K562 (cell line): Measurements from ENCODE around the gene NFIB. TPM values are rescaled to one million over a fixed set of nuclear protein-coding genes. Genes with fewer than 3 reads are reported as not detected.
A peak's percentile ranks its signal among the peaks of the same experiment; 100 is the strongest.

Source experiments
- BACH1 ChIP-seq: fragments of 200-800 bp; sonication (Bioruptor generic); IDR thresholded peaks from 2 replicates; pipeline ENCODE4 v1.6.1; 2016; ENCODE audit warnings: missing genetic modification characterization, missing compliant biosample characterization
- C11orf30 ChIP-seq: fragments of 450-650 bp; IDR thresholded peaks from 2 replicates; pipeline ENCODE4 v1.6.1; 2016; ENCODE audit warnings: low read depth, mild to moderate bottlenecking
- DACH1 ChIP-seq: fragments of 450-650 bp; IDR thresholded peaks from 2 replicates; pipeline ENCODE4 v1.6.1; 2018; ENCODE audit not compliant: partially characterized antibody
- HNRNPH1 ChIP-seq: fragments of 200-400 bp; formaldehyde crosslinking; optimal IDR thresholded peaks from 2 replicates; pipeline ENCODE3; 2017; ENCODE audit warnings: low read depth, mild to moderate bottlenecking, low read length, moderate library complexity
- HNRNPUL1 ChIP-seq: fragments of 200-400 bp; formaldehyde crosslinking; IDR thresholded peaks from 2 replicates; pipeline ENCODE4 v1.6.1; 2017; ENCODE audit warnings: low read length
- KAT7 ChIP-seq: sonication (generic); formaldehyde crosslinking; IDR thresholded peaks from 2 replicates; pipeline ENCODE4 v1.8.0; 2022; ENCODE audit warnings: missing genetic modification reagents, mild to moderate bottlenecking, borderline replicate concordance
- KDM2B ChIP-seq: fragments of 250-450 bp; sonication (Bioruptor Pico); IDR thresholded peaks from 2 replicates; pipeline ENCODE4 v1.8.0; 2021; ENCODE audit warnings: mild to moderate bottlenecking, moderate library complexity
- MAZ ChIP-seq, 2 experiments: fragments of 450-650 bp in 1 of 2; sonication (generic) in 1 of 2; formaldehyde crosslinking; IDR thresholded peaks in 1 of 2; conservative IDR thresholded peaks in 1 of 2; 2 replicates each; pipeline versions ENCODE4 v1.4.0 to v1.5.0; 2020; ENCODE audit warnings: mild to moderate bottlenecking in 1 of 2, missing genetic modification reagents in 1 of 2
- NR2C2 ChIP-seq, 2 experiments: fragments of 200-800 bp in 1 of 2; sonication (Bioruptor generic) in 1 of 2; sonication (generic) in 1 of 2; formaldehyde crosslinking in 1 of 2; IDR thresholded peaks; 2 replicates each; pipeline versions ENCODE4 v1.6.1 to v1.8.0; 2016 to 2022; ENCODE audit warnings: mild to moderate bottlenecking in 1 of 2, missing compliant biosample characterization in 1 of 2, missing genetic modification characterization in 1 of 2, missing genetic modification reagents in 1 of 2
- ZFP36 ChIP-seq: fragments of 150-350 bp; IDR thresholded peaks from 2 replicates; pipeline ENCODE4 v1.6.1; 2018; ENCODE audit warnings: low read length, low read depth; ENCODE audit not compliant: partially characterized antibody
- ZFPM2 ChIP-seq: fragments of 250-450 bp; sonication (Bioruptor Pico); IDR thresholded peaks from 2 replicates; pipeline ENCODE4 v1.5.1; 2022; ENCODE audit warnings: mild to moderate bottlenecking
- ZNF311 ChIP-seq: fragments of 250-450 bp; sonication (Bioruptor Pico); IDR thresholded peaks from 2 replicates; pipeline ENCODE4 v1.4.0; 2020; ENCODE audit warnings: mild to moderate bottlenecking, moderate library complexity
- ZNF316 ChIP-seq: fragments of 450-650 bp; IDR thresholded peaks from 2 replicates; pipeline ENCODE4 v1.6.1; 2016
- polyA plus RNA-seq, 8 experiments: library from polyadenylated mRNA; depleted of rRNA in 4 of 8; stranded (reverse) in 5 of 8; unstranded in 3 of 8; fragments of >200 nt; fragmentation: Nextera tagmentation in 2 of 8; fragmentation: Illumina TruSeq in 1 of 8; extraction: Ambion mirVana in 2 of 8; extraction: Trizol in 1 of 8; gene quantifications; 2 replicates each; pipeline versions ENCODE4 v1.2.1 to v1.2.3, GENCODE V29; 2011 to 2014; ENCODE audit warnings: inconsistent platforms in 1 of 8, missing spikeins in 1 of 8
- total RNA-seq, 7 experiments: library from RNA; depleted of rRNA in 6 of 7; stranded (reverse); fragments of >200 nt in 6 of 7; fragmentation: Illumina TruSeq in 2 of 7; extraction: Trizol in 2 of 7; gene quantifications; 2 replicates each; pipeline versions ENCODE4 v1.2.1 to v1.2.3, GENCODE V29; 2011 to 2021; ENCODE audit warnings: low replicate concordance in 1 of 7
- TF ChIP-seq, protein P1 (sequence below): fragments of 250-450 bp; sonication (Bioruptor Pico); IDR thresholded peaks from 2 replicates; pipeline ENCODE4 v1.4.0; 2020
- TF ChIP-seq, protein P2 (sequence below), 2 experiments: fragments of 450-650 bp in 1 of 2; IDR thresholded peaks; 2 replicates each; pipeline ENCODE4 v1.6.1; 2011 to 2017; ENCODE audit warnings: low read depth in 2 of 2, antibody characterized with exemption in 1 of 2, borderline replicate concordance in 1 of 2, low read length in 1 of 2, mild to moderate bottlenecking in 1 of 2, mixed read lengths in 1 of 2; ENCODE audit not compliant: control insufficient read depth in 1 of 2
- TF ChIP-seq, protein P3 (sequence below), 2 experiments: IDR thresholded peaks; 2 replicates each; pipeline ENCODE4 v1.6.1; 2011; ENCODE audit warnings: borderline replicate concordance in 1 of 2, control low read depth in 1 of 2, low read depth in 1 of 2, low read length in 1 of 2, mild to moderate bottlenecking in 1 of 2, mixed read lengths in 1 of 2, moderate library complexity in 1 of 2; ENCODE audit not compliant: insufficient read depth in 1 of 2, insufficient read length in 1 of 2, poor library complexity in 1 of 2, severe bottlenecking in 1 of 2; ENCODE audit errors: extremely low read depth in 1 of 2

Gene NFIB
- total and polyA plus RNA-seq, 9 of the 15 experiments (the other 6 are each of a cell fraction or from before 2014, with no cell fraction given): 1.2 to 3.3 (median 1.9) TPM

DNA sequence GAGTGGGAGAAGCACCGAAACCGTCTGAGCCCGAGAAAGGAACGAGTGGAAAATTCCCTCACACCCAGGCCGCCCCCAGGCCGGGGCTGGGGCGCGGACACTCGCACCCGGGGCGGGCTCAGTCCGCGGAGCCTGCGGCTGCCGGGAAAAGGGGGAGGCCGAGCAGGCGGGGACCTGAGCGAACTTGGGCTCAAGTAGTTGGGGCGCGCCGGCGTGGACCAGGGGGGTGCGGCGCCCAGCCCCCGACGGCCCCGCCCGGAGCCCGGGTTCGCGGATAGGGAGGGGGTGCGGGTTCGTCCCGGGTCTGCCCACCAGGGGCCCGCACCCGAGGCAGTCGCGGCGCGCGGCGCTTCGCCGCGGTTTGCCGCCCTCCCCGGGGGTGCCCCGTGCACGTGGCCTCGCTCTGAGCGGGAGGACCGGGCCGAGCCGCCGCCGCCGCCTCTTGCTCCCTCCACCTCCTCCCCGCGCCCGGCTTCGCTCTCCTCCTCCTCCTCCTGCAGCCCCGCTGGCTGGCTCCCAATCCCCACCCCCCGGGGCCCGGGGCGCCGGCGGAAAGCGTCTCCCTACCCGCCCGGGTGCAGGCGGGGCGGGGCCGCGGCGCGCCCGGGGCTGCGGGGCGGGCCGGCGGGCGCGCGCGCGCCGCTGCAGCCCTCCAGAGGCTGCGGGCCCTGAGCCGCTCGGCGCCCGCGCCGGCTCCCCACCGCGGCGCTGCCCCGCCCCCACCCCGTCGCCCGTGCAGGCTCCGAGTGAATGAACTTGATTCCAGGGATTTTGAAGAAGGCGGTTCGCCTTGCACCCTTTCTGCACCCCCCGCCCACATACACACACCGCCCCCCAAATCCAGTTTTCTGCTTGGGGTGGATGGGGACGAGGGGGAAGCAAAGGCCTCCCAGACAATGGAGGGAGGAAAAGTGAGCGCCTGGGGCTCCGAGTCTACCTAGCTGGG lies 1.3 kb upstream of the NFIB start (continued):
- TF ChIP-seq ZFPM2 (CRISPR knock-in tag): no peak
- TF ChIP-seq, protein P1, sequence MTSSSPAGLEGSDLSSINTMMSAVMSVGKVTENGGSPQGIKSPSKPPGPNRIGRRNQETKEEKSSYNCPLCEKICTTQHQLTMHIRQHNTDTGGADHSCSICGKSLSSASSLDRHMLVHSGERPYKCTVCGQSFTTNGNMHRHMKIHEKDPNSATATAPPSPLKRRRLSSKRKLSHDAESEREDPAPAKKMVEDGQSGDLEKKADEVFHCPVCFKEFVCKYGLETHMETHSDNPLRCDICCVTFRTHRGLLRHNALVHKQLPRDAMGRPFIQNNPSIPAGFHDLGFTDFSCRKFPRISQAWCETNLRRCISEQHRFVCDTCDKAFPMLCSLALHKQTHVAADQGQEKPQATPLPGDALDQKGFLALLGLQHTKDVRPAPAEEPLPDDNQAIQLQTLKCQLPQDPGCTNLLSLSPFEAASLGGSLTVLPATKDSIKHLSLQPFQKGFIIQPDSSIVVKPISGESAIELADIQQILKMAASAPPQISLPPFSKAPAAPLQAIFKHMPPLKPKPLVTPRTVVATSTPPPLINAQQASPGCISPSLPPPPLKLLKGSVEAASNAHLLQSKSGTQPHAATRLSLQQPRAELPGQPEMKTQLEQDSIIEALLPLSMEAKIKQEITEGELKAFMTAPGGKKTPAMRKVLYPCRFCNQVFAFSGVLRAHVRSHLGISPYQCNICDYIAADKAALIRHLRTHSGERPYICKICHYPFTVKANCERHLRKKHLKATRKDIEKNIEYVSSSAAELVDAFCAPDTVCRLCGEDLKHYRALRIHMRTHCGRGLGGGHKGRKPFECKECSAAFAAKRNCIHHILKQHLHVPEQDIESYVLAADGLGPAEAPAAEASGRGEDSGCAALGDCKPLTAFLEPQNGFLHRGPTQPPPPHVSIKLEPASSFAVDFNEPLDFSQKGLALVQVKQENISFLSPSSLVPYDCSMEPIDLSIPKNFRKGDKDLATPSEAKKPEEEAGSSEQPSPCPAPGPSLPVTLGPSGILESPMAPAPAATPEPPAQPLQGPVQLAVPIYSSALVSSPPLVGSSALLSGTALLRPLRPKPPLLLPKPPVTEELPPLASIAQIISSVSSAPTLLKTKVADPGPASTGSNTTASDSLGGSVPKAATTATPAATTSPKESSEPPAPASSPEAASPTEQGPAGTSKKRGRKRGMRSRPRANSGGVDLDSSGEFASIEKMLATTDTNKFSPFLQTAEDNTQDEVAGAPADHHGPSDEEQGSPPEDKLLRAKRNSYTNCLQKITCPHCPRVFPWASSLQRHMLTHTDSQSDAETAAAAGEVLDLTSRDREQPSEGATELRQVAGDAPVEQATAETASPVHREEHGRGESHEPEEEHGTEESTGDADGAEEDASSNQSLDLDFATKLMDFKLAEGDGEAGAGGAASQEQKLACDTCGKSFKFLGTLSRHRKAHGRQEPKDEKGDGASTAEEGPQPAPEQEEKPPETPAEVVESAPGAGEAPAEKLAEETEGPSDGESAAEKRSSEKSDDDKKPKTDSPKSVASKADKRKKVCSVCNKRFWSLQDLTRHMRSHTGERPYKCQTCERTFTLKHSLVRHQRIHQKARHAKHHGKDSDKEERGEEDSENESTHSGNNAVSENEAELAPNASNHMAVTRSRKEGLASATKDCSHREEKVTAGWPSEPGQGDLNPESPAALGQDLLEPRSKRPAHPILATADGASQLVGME (CRISPR knock-in tag): no peak
- TF ChIP-seq BACH1 (tag): no peak
- TF ChIP-seq ZNF311 (CRISPR knock-in tag): no peak
- TF ChIP-seq ZFP36: no peak
- TF ChIP-seq NR2C2 (CRISPR knock-in tag; IDR thresholded peaks at IDR 0.05): no peak
- TF ChIP-seq NR2C2 (tag; IDR thresholded peaks at IDR 0.05): no peak
- TF ChIP-seq, protein P2, sequence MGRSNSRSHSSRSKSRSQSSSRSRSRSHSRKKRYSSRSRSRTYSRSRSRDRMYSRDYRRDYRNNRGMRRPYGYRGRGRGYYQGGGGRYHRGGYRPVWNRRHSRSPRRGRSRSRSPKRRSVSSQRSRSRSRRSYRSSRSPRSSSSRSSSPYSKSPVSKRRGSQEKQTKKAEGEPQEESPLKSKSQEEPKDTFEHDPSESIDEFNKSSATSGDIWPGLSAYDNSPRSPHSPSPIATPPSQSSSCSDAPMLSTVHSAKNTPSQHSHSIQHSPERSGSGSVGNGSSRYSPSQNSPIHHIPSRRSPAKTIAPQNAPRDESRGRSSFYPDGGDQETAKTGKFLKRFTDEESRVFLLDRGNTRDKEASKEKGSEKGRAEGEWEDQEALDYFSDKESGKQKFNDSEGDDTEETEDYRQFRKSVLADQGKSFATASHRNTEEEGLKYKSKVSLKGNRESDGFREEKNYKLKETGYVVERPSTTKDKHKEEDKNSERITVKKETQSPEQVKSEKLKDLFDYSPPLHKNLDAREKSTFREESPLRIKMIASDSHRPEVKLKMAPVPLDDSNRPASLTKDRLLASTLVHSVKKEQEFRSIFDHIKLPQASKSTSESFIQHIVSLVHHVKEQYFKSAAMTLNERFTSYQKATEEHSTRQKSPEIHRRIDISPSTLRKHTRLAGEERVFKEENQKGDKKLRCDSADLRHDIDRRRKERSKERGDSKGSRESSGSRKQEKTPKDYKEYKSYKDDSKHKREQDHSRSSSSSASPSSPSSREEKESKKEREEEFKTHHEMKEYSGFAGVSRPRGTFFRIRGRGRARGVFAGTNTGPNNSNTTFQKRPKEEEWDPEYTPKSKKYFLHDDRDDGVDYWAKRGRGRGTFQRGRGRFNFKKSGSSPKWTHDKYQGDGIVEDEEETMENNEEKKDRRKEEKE (IDR thresholded peaks at IDR 0.05; ENCODE audit: borderline replicate concordance in 1 of 2, control insufficient read depth in 1 of 2, low read depth in 2 of 2, low read length in 1 of 2): no peak
- no peak for TF ChIP-seq C11orf30
- no peak for TF ChIP-seq DACH1
- no peak for TF ChIP-seq HNRNPUL1
- TF ChIP-seq MAZ (CRISPR knock-in tag; conservative IDR thresholded peaks at IDR 0.05 in 1 of 2, IDR thresholded peaks at IDR 0.05 in 1 of 2): peak in 1 of 2 experiments; percentile 32; a peak in 2 of 4 replicates
- no peak for TF ChIP-seq KAT7 (CRISPR knock-in tag)
- TF ChIP-seq HNRNPH1: no peak
- TF ChIP-seq KDM2B (CRISPR knock-in tag): no peak
- TF ChIP-seq ZNF316: no peak
- TF ChIP-seq, protein P3, sequence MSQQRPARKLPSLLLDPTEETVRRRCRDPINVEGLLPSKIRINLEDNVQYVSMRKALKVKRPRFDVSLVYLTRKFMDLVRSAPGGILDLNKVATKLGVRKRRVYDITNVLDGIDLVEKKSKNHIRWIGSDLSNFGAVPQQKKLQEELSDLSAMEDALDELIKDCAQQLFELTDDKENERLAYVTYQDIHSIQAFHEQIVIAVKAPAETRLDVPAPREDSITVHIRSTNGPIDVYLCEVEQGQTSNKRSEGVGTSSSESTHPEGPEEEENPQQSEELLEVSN (IDR thresholded peaks at IDR 0.05; ENCODE audit: borderline replicate concordance in 1 of 2, extremely low read depth in 1 of 2, insufficient read depth in 1 of 2, insufficient read length in 1 of 2, low read depth in 1 of 2, low read length in 1 of 2, poor library complexity in 1 of 2, severe bottlenecking in 1 of 2): peak; percentile 95 to 98
